HCT116 (cell line): ENCODE measurements around the gene ARL15. TPM values are rescaled to one million over a fixed set of nuclear protein-coding genes. Genes with fewer than 3 reads are reported as not detected.

Experiments
- ATAC-seq: fragments of 200-7000 bp; cut with Tn5 transposase; 2 replicates; pipeline ENCODE4 v1.9.1; 2020; ENCODE audit warnings: mild to moderate bottlenecking, moderate library complexity
- BruUV-seq: library from RNA; stranded (reverse); fragments of 400-500 nt; replicated peaks from 2 replicates; lab custom pipeline; 2021; lab: Mats Ljungman, UMichigan
- CTCF ChIA-PET: fragments of 300-600 bp; sonication (Branson Sonifier 250); formaldehyde crosslinking; loops from one replicate; lab custom pipeline; 2021; ENCODE audit warnings: antibody characterized with exemption; lab: Charles Lee
- POLR2A ChIA-PET: fragments of 300-600, 350-600 bp; sonication (Branson Sonifier 250); formaldehyde crosslinking; loops from one replicate; lab custom pipeline; 2021; ENCODE audit warnings: antibody characterized with exemption; lab: Charles Lee
- RAD21 ChIA-PET, 2 experiments: fragments of 300-600 bp; sonication (Branson Sonifier 250); formaldehyde crosslinking; loops; one replicate each; lab custom pipeline; 2023; ENCODE audit warnings: low total read pairs in 2 of 2; ENCODE audit not compliant: uncharacterized antibody in 2 of 2, unreplicated experiment in 2 of 2, low non-redundant PET in 1 of 2; lab: Charles Lee
- DNase-seq: peaks from one replicate; pipeline ENCODE4 v3.0.0-alpha.2; 2010; ENCODE audit warnings: low read depth, low spot score
- H2AFZ ChIP-seq: fragments of 200-600 bp; shearing (Covaris generic), sonication (generic); 2 replicates; pipeline ENCODE4 v1.6.1; 2017; ENCODE audit warnings: low read depth, mixed run types, mixed read lengths, antibody characterized with exemption, low read length; ENCODE audit not compliant: poor library complexity, severe bottlenecking
- H3K27ac ChIP-seq: 2 replicates; pipeline ENCODE4 v1.5.1; 2012; ENCODE audit warnings: low read depth, low read length
- H3K27me3 ChIP-seq: fragments of 200-600 bp; sonication (generic); 2 replicates; pipeline ENCODE4 v1.6.1; 2016; ENCODE audit warnings: mixed run types, low read length, mixed read lengths; ENCODE audit not compliant: insufficient read depth
- H3K36me3 ChIP-seq, 2 experiments: fragments of 200-500 bp in 1 of 2; fragments of 200-600 bp in 1 of 2; sonication (Bioruptor generic) in 1 of 2; sonication (generic) in 1 of 2; 2 replicates each; pipeline versions ENCODE4 v1.5.1 to v1.6.1; 2014 to 2016; ENCODE audit warnings: low read length in 2 of 2, inconsistent platforms in 1 of 2, mixed read lengths in 1 of 2, mixed run types in 1 of 2; ENCODE audit not compliant: insufficient read depth in 2 of 2, control insufficient read depth in 1 of 2
- H3K4me1 ChIP-seq, 2 experiments: fragments of 200-600 bp in 1 of 2; sonication (generic) in 1 of 2; 2 replicates each; pipeline versions ENCODE4 v1.5.1 to v1.6.1; 2012 to 2017; ENCODE audit warnings: low read length in 2 of 2, inconsistent platforms in 1 of 2, mild to moderate bottlenecking in 1 of 2, mixed read lengths in 1 of 2, mixed run types in 1 of 2, moderate library complexity in 1 of 2; ENCODE audit not compliant: insufficient read depth in 2 of 2, control insufficient read depth in 1 of 2
- H3K4me2 ChIP-seq: fragments of 200-600 bp; sonication (generic); 2 replicates; pipeline ENCODE4 v1.6.1; 2017; ENCODE audit warnings: mixed run types, low read length, mixed read lengths
- H3K4me3 ChIP-seq, 2 experiments: fragments of 200-600 bp in 1 of 2; sonication (generic) in 1 of 2; replicated peaks in 1 of 2; 2 replicates each; pipeline ENCODE4 v1.5.1; 2011 to 2016; ENCODE audit warnings: low read length in 2 of 2, control low read depth in 1 of 2, low read depth in 1 of 2, mild to moderate bottlenecking in 1 of 2, mixed read lengths in 1 of 2, mixed run types in 1 of 2
- H3K79me2 ChIP-seq: fragments of 200-600 bp; sonication (generic); 2 replicates; pipeline ENCODE4 v1.6.1; 2017; ENCODE audit warnings: mild to moderate bottlenecking, mixed run types, low read length, moderate library complexity, mixed read lengths; ENCODE audit not compliant: insufficient read depth
- H3K9ac ChIP-seq: fragments of 200-600 bp; sonication (generic); 2 replicates; pipeline ENCODE4 v1.6.1; 2016; ENCODE audit warnings: low read length, mixed read lengths
- H3K9me2 ChIP-seq: fragments of 200-600 bp; sonication (generic), shearing (Covaris generic); 2 replicates; pipeline ENCODE4 v1.6.1; 2017; ENCODE audit warnings: mixed run types, mild to moderate bottlenecking, moderate library complexity; ENCODE audit not compliant: insufficient read depth
- H3K9me3 ChIP-seq, 2 experiments: fragments of 200-500 bp in 1 of 2; fragments of 200-600 bp in 1 of 2; sonication (Bioruptor generic) in 1 of 2; sonication (generic) in 1 of 2; 2 replicates each; pipeline ENCODE4 v1.6.1; 2014 to 2017; ENCODE audit warnings: low read length in 2 of 2, mixed read lengths in 2 of 2, inconsistent platforms in 1 of 2, low read depth in 1 of 2, mild to moderate bottlenecking in 1 of 2, mixed run types in 1 of 2, moderate library complexity in 1 of 2; ENCODE audit not compliant: control insufficient read depth in 1 of 2, insufficient read depth in 1 of 2
- H4K20me1 ChIP-seq: fragments of 200-600 bp; sonication (generic), shearing (Covaris generic); 2 replicates; pipeline ENCODE4 v1.6.1; 2017; ENCODE audit warnings: mixed run types, mild to moderate bottlenecking, moderate library complexity; ENCODE audit not compliant: insufficient read depth
- CBX3 ChIP-seq: IDR thresholded peaks from 2 replicates; pipeline ENCODE4 v1.6.1; 2012; ENCODE audit warnings: low read depth
- CEBPB ChIP-seq: IDR thresholded peaks from 2 replicates; pipeline ENCODE4 v1.6.1; 2012; ENCODE audit warnings: low read depth
- CTCF ChIP-seq, 3 experiments: fragments of 200-600 bp in 1 of 3; sonication (generic) in 1 of 3; IDR thresholded peaks in 2 of 3; conservative IDR thresholded peaks in 1 of 3; 2 replicates each; pipeline ENCODE4 v1.5.1; 2012 to 2017; ENCODE audit warnings: low read depth in 2 of 3, low read length in 2 of 3, antibody characterized with exemption in 1 of 3, borderline replicate concordance in 1 of 3, control low read depth in 1 of 3, mild to moderate bottlenecking in 1 of 3, mixed read lengths in 1 of 3, mixed run types in 1 of 3, moderate library complexity in 1 of 3; ENCODE audit not compliant: insufficient read depth in 1 of 3
- EZH2 ChIP-seq: fragments of 200-600 bp; sonication (generic); IDR thresholded peaks from 2 replicates; pipeline ENCODE4 v1.6.1; 2017; ENCODE audit warnings: antibody characterized with exemption, mixed run types
- EZH2phosphoT487 ChIP-seq: fragments of 200-600 bp; IDR thresholded peaks from 2 replicates; pipeline ENCODE4 v1.6.1; 2018; ENCODE audit warnings: antibody characterized with exemption, borderline replicate concordance
- FOSL1 ChIP-seq: IDR thresholded peaks from 2 replicates; pipeline ENCODE4 v1.6.1; 2012; ENCODE audit warnings: low read depth
- POLR2AphosphoS5 ChIP-seq: IDR thresholded peaks from 2 replicates; pipeline ENCODE4 v1.6.1; 2011; ENCODE audit warnings: mild to moderate bottlenecking, low read depth, low read length, moderate library complexity
- REST ChIP-seq: IDR thresholded peaks from 2 replicates; pipeline ENCODE4 v1.6.1; 2012; ENCODE audit warnings: low read depth
- SIN3A ChIP-seq: IDR thresholded peaks from 2 replicates; pipeline ENCODE4 v1.6.1; 2012; ENCODE audit warnings: low read depth
- SRF ChIP-seq: IDR thresholded peaks from 2 replicates; pipeline ENCODE4 v1.6.1; 2012; ENCODE audit warnings: low read depth
- YY1 ChIP-seq: IDR thresholded peaks from 2 replicates; pipeline ENCODE4 v1.6.1; 2011; ENCODE audit warnings: low read length, low read depth, moderate library complexity, mild to moderate bottlenecking; ENCODE audit not compliant: insufficient replicate concordance; ENCODE audit errors: extremely low read depth
- ZFX ChIP-seq: fragments of 450-650 bp; IDR thresholded peaks from 2 replicates; pipeline ENCODE4 v1.6.1; 2017
- intact Hi-C: fragments of 100-400 bp; cut with micrococcal nuclease; formaldehyde crosslinking; loops from 2 replicates; pipeline ENCODE4 v1.10.0; 2022
- total RNA-seq: library from RNA; stranded (reverse); gene quantifications from one replicate; pipeline ENCODE4 v1.2.1, GENCODE V29; 2021; ENCODE audit not compliant: unreplicated experiment

The ARL15 gene
- total RNA-seq, 1 experiment from 2014 or later = 15.0 TPM

DNA sequence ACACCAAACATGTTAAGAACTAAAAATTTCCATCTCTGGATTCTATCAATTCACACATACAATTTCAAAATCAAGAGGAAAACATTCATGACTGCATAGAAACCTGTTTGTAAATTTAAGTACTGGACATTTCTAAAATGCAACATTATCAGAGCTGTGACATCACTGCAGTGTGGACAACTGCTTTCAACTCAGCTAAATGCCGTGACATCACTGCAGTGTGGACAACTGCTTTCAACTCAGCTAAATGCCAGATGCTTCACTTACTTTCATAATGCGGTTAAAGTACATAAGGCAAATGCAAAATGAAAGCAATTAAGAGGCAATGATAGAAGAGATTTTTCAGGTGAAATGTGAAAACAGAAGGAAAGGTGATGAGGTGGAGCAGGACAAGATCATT lies 161.5 kb downstream of the ARL15 start (continued):
- no peak for TF ChIP-seq EZH2

DNA sequence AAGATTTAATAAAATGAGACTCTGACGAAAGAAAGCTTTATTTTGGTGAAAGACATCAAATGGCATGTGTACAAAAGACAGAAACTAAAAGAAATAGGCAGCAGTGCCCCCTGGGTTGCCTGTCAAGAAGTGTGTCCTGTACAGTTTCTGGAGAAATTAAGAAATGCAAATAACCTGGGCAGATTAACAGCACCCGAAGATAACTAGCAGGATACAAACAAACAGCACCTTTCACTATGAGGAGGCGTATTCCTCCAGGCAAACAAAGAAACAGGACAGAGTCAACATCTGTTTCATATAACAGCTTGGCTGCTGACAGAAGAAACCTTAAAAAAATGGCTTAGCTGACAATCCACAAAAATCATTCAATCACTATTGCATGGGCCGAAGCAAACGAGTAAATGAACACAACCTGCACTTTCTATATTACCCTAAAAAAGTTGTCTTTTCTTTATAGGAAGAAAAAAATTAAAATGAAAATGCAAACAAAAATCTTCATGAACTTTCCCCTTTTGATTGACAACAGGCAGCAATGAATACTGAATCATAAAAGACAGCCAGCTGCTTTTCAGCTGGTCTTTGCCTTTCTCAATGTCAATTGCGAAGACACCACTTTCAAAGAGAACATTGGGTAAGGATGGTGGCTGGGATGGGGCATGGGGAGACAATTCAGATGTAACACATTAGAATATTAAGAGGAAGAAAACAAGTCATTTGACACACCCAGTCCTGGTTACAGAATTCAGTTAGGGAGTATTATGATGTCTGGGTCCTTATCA lies 162.1 kb downstream of the ARL15 start:
- ChIA-PET CTCF (no interaction called here), RAD21 (no interaction called here), POLR2A (no interaction called here)
- no peaks in the 10 kb centered on the region for H4K20me1 ChIP-seq
- no peak overlapping the region for H3K4me2 ChIP-seq
- no peak overlapping the region for H3K9ac ChIP-seq
- DNase-seq = no peak
- H3K4me1 ChIP-seq = no peaks in the 10 kb centered on the region
- no peak overlapping the region for H2AFZ ChIP-seq
- BruUV-seq = no TSS peak
- no peaks in the 10 kb centered on the region for H3K27me3 ChIP-seq
- no peaks in the 10 kb centered on the region for H3K36me3 ChIP-seq
- no peak overlapping the region for H3K4me3 ChIP-seq
- ATAC-seq = no peak
- intact Hi-C loops = no loop called here
- no peaks in the 10 kb centered on the region for H3K79me2 ChIP-seq
- no peaks in the 10 kb centered on the region for H3K9me3 ChIP-seq
- H3K9me2 ChIP-seq = no peaks in the 10 kb centered on the region
- H3K27ac ChIP-seq = no peak overlapping the region
- TF ChIP-seq CTCF (IDR thresholded peaks at IDR 0.05 in 2 of 3, conservative IDR thresholded peaks at IDR 0.05 in 1 of 3; ENCODE audit: borderline replicate concordance in 1 of 3, insufficient read depth in 1 of 3, low read depth in 2 of 3, low read length in 2 of 3) = no peak
- no peak for TF ChIP-seq FOSL1
- TF ChIP-seq SRF = no peak
- no peak for TF ChIP-seq SIN3A
- TF ChIP-seq EZH2 = no peak
- TF ChIP-seq EZH2phosphoT487 = no peak
- TF ChIP-seq ZFX = no peak
- no peak for TF ChIP-seq YY1
- no peak for TF ChIP-seq POLR2AphosphoS5
- no peak for TF ChIP-seq CBX3
- TF ChIP-seq REST = no peak
- TF ChIP-seq CEBPB = no peak
